Stimulated activated CD4-positive, alpha-beta T cell treated with anti-CD3 and anti-CD28 coated beads, Interleukin-12 subunit alpha, Interleukin-12 subunit beta, amount 100 ng/mL, for 48 hours (primary cell): ENCODE measurements around the gene TMEM125.

Source experiments
- DNase-seq, 3 donors: peaks; one replicate each; pipeline ENCODE4 v3.0.0-alpha.2; 2020; ENCODE audit warnings: low read depth in 2 of 3, low spot score in 1 of 3

TMEM125 gene

DNA sequence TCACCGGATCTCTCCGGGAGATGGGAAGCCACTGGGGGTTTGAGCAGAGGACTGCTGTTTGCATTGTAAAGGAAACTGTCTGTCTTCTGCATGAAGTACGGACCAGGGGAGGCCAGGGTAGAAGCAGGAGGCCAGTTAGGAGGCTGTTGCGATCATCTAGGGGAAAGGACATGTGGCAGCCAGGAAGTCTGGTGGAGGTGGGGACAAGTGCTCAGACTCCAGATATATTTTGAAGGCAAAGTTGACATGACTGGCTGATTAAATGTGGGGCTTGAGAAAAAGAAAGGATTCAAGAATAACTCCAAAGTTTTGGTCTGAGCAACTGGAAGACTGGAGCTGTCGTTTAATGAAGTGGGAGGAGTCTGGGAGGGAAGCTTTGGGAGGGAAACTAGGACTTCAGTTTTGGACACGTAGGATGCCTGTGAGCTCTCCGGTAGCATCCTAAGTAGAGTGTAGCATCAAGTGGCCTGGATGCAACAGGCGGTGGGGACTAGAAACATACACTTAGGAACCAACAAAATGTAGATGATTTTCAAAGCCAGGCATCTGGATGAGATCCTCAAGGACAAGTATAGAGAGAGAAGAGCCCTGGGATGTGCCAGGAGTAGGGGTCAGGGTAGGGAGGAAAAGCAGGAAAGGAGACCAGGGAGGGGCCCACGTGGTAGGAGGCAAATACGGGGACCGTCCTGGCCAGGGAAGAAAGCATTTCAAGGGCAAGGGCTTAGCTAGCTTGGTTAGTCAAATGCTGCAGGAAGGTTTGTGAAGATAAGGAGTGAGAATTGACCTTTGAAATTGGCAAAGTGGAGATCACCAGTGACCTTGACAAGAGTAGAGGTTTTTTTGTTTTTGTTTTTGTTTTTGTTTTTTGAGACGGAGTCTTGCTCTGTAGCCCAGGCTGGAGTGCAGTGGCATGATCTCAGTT lies 19.3 kb downstream of the TMEM125 start:
- DNase-seq, result no peak

DNA sequence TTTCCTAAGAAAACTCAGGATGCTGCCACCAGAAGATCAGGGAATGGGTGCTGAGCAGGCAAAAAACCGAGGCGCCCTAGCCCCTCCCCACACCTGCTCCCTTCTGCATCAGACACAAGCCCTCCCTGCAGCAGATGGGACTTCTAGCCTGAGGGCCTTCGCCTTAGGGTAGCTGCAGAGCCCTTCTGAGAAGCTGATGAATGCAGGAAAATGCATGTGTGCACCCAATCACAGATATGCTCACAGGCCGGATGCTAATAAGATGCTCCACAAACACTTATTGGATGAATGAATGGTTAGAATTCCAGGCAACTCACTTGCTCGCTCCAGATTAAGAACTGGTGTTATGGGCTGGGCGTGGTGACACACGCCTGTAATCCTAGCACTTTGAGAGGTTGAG lies 22.4 kb downstream of the TMEM125 start:
- no peak for DNase-seq

DNA sequence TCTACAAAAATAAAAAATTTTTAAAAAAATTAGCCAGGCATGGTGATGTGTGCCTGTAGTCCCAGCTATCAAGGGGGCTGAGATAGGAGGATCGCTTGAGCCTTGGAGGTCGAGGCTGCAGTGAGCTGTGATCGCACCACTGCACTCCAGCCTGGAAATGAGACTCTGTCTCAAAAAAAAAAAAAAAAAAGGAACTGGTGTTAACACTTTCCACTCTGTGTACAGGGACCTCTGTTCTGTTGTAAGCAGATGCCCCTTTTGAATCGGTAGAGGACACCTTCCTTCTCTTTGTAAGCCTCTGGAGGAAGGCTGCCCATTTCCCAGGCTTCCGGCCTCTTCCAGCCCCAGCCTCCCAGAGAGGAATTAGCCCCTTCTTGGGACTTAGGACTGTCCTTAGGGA lies 22.9 kb downstream of the TMEM125 start:
- DNase-seq, result no peak

DNA sequence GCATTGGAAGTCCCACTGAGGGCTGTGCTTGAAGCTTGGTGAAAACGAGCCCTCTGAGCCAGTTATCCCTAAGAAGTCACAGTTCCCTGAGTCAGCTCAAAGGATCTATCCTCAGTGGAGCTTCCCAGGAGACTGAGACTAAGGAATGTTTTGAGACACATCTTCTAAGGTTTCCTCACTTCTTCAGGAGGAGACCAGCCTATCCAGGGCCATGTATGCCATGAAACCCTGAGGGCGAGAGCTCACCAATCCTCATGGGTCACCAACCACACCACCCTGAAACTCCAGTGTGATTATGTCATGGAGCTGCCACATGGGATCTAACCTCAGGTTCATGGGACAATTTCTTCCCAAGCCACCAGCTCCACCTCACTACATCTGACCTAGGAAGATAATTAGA lies 23.4 kb downstream of the TMEM125 start:
- DNase-seq, result no peak

DNA sequence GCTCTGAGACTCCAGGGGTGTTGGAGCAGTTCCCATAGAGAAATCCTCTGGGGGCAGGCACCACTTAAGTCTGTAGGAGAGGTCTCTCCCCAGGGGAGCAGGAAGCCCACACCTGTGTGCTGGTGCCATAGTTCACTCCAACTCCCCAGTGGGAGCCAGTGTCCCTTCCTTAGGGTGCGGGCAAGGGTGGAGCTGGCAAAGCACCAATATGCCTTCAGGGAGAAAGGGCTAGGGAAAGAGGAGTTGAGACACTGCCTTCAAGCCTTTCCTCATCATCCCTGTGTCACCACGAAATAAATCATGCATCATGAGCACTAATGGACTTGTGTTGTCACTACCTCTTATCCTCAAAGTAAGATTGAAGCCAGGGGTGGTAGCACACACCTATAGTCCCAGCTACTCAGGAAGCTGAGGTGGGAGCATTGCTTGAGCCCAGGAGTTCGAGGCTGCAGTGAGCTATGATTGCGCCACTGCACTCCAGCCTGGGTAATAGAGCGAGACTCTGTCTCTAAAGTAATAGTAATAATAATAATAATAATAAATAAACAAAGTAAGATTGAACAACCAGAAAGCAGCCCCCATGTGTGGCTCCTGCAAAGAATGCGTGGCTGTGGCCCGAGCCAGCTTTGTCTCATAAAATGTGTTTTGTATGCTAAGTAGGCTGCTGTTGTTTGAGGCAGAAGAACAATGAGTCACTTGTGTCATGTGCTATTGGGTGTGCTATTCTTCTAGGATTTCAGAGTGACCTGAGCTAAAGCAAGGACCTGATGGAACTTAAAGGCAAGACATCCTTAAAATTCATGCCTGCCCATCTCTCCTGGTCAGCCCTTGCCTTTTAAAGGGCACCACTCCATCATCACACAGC lies 24.3 kb downstream of the TMEM125 start:
- no peak for DNase-seq

DNA sequence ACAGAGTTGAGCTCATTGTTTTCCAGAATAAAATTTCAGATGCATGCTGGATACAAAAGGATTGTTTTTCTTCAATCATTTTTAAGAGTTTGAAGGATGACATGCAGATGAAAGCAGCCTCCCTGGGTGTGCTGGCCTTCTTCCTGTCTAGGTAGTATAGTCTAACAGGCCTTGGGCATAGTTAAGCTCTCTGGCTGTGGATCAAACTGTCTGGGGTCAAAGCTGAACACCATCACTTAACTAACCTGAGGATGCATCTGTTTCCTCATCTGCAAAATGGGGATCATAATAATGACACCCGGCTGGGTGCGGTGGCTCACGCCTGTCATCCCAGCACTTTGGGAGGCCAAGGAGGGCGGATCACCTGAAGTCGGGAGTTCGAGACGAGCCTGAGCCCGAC lies 25.0 kb downstream of the TMEM125 start:
- no peak for DNase-seq

DNA sequence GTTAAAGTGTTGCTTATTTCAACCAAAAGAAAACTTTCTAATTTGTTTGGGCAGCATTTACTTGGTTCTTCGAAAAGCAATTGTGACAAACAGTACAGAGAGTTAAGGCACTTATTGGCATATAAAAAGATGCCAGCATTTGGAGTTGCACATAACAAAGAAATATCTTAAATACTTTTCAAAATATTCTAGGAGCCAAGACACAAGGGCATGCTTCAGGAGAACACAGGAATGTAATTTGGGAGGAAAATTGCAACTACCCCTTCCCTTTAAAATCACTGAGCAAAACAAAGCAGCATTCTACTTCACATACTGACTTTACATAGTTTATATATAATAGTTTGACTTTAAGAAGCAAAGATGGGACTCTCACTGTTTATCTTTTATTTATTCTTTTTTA lies 26.4 kb downstream of the TMEM125 start:
- no peak for DNase-seq

DNA sequence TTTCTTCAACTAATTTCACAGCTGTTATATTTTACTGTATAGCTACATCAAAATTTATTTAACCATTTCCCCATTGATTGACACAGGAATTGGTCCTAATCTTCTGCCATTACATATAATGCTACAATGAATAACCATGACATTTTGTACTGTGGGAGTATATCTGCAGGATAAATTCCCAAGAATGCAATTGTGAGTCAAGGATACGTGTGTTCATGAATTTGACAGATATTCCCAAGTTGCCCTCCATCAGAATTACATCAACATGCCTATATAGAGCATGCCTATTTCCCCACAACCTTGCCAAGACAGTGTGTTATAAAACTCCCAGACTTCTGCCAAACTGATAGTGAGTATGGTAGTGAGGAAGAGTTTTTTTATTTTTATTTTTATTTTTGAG lies 28.3 kb downstream of the TMEM125 start:
- DNase-seq, result no peak

DNA sequence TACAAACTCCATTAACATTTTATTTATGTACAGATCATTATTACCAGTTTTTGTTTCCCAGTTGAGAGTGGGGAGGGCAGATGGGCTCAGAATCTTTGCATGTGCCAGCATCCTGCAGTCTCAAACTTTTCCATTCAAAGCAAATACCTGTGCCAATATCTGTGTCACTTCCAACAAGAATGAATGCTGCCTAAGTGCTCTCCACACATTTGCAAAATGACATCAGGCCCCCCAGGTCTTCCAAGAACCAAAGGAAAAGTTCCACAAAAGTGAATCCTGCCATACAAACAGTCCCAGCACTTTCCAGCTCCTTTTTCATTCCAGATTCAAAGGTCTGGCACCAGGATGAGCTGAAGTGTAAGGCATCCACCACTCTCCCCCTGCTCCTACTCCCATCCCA lies 29.3 kb downstream of the TMEM125 start:
- no peak for DNase-seq

DNA sequence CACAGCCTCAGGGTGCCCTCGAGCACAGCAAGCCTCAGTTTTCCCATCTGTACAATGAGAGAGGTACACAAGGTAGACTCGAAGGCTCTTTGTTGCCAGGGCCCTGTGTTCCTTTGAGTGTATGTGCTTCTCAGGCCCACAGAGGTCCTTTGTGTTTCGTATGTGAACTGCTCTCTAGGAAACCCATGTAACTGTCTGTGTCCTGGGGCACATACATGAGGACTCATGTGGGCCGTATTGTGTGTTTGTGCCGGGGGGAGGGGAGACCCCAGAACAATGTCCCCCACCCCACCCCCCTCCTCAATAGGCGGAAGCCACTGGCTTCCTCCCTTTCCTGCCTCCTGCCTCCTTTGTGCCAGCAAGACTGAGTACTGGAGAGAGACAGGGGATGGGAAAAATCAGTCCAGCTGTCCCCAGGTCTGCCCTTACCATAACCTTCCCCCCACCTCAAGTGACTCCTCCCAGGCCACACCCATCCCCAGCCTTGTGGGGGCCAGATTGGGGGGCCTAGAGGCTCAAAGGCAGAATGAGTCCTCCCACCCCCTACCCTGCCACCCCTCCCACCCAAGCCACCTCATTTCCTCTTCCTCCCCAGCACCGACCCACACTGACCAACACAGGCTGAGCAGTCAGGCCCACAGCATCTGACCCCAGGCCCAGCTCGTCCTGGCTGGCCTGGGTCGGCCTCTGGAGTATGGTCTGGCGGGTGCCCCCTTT lies 30.8 kb downstream of the TMEM125 start, which contains the start of gene TIE1:
TSS of gene TIE1 (plus strand) at position 605 of the 717 bp plus-strand sequence. CDS start at position 695, 90 bp downstream.
- DNase-seq, result no peak

DNA sequence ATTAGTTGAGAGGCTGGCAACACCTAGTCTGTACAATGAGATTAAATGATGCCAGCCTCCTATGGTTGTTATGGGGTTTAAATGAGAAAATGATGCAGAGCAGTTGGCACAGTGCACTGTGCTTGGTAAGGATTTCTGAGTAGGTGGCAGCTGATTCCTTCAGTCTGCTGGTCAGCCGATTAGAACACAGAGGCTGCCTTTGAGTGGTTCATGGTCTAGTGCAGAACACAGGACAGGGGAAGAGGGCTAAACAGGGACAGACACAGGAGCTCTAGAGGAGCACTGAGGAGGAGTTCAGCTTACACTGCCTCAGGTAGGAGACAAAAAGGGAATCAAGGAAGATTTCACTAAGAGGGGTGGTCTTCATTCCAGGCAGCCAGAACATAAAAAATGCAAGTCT lies 32.4 kb downstream of the TMEM125 start:
- no peak for DNase-seq

DNA sequence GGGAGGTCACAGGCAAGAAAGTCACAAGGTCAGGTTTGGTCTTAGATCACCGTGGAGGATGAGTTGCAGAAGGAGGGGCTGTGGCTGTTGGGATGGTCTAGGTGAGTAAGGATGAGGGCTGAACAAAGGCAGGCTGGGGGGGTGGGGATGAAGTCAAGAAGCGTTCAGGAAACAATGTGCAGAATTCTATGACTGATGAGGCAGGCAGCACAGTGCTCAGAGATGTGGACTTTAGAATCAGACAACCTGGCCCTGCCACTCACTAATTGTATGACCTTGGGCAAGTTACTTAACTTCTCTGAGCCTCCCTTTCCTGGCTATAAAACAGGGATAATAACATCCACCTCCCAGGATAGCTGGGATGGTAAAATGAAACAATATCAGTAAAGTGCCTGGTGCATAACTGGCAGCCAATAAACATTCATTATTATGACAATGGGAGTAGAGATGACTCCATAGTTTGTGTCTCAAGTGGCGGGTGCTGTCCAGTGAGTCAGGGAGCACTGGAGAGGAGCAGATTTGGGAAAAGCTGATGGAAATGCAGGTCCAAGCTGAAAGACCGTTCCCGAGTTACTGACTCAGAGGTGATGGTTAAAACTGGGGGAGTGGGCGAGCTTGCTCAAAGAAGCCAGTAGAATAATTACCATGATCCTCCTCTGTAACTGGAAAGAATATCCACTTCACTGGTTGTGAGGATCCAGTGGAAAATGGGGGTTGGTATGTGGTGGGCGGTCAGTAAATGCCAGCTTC lies 33.1 kb downstream of the TMEM125 start:
- no peak for DNase-seq

DNA sequence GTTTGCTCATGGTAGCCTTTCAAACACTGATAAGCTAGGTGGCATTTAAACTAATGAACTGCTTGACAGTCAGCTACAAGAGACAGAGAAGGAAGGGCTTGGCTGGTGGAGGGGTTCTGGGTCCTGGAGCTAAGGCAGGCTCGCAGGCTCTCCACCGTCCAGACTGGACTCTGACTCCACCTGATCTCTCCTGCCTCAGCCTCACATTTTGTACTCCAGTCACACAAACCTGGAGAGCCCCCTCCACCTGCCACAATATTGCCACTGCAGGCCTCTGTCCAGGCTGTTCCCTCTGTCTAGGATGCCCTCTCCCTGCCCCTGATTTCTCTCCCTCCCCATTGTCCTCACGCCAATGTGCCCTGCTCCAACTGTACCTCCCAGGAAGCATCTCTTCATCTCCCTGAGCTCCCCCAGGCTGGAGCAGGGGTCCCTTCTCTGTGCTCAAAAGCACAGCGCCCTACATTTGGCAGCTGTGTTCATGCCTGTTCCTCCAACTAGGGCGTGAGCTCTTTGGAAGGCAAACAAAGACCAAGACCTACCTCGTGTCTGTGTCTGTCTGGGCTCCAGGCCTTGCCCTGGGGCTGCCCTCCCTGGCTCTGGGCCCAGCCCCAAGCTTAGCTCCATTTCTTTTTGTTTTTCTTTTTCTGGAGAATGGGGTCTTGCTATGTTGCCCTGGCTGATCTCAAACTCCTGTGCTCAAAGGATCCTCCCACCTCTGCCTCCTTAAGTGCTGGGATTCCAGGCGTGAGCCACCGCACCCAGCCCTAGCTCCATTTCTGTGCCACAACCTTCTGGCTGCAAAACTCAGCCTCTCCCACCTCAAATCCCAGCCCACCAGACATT lies 33.9 kb downstream of the TMEM125 start:
- DNase-seq, result no peak

DNA sequence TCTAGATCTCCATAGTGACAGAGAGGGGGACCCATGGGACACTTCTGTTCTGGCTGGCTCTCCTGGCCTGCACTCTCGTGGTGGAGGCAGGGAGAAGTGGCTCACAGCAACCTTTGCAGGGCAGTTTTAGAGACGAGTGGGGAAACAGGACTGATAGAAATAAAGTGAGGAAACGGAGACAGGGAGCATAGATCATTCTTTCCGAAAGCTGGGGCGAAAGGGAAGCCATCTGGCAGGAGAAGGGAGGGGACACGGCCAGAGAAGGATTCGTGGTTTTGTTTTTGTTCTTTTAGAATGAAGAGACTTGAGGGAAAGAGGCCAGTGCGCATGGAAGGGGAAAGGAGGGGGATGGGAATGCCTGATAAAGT lies 34.5 kb downstream of the TMEM125 start:
- no peak for DNase-seq

DNA sequence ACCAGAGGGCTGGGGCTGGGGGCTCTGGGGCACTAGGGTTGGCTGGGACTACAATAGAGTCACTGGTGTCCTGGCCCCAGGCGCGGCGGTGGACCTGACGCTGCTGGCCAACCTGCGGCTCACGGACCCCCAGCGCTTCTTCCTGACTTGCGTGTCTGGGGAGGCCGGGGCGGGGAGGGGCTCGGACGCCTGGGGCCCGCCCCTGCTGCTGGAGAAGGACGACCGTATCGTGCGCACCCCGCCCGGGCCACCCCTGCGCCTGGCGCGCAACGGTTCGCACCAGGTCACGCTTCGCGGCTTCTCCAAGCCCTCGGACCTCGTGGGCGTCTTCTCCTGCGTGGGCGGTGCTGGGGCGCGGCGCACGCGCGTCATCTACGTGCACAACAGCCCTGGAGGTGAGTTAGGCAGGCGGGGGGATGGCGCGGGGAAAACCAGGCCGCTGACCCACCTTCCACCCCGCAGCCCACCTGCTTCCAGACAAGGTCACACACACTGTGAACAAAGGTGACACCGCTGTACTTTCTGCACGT lies 35.1 kb downstream of the TMEM125 start:
- no peak for DNase-seq

DNA sequence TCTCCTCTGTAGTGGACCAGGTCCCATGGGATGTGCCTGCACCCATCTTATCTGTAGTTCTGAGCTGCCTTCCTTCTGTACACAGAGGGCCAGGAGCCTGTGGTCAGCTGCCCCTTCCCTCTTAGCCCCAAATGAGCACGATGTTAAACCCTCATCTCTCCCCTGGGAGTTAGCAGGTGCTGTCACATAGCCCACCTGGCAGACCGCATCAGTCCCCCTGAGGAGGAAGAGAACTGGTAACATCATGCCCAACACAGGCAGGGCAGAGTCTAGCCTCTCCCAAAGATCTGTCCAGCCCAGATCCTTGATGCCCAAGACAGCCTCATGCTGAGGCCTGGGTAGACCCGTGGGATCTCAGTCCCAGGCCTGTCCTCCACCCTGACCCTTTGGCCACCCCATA lies 35.7 kb downstream of the TMEM125 start:
- no peak for DNase-seq

DNA sequence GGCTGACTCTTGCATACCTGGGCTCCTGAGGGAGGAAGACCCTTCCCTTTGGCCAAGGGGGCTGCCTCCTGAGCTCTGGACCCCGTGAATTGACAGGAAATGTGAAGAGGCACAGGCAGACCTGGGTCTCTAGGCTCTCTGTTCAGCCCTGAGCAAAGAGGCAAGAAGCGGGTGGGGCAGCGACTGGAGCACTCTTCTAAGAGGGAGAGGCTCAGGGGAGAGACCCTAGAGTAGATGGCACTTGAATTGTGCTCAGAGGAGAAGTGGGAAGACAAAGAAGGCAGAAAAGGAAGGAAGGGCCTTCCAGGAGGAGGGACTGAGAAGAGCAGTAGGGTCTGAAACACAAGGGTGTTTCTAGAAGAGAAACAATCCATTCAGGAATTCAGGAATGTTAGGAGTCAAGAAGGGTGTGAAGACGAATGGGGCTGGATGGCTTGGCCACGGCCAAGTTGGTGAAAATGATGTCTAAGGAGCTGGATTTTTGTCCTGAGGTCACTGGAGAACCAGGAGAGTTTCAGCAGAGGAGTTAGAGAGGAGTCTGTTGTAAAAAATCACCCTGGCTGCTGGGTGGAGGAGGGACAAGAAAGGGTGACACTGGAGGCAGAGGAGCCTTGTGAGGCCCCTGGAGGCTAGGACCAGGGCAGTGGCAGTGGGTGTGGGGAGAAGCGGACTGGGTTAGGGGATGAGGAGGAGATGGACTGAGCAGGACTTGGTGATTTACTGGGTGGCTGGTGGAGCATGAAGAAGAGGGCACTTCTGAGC lies 36.3 kb downstream of the TMEM125 start:
- no peak for DNase-seq

DNA sequence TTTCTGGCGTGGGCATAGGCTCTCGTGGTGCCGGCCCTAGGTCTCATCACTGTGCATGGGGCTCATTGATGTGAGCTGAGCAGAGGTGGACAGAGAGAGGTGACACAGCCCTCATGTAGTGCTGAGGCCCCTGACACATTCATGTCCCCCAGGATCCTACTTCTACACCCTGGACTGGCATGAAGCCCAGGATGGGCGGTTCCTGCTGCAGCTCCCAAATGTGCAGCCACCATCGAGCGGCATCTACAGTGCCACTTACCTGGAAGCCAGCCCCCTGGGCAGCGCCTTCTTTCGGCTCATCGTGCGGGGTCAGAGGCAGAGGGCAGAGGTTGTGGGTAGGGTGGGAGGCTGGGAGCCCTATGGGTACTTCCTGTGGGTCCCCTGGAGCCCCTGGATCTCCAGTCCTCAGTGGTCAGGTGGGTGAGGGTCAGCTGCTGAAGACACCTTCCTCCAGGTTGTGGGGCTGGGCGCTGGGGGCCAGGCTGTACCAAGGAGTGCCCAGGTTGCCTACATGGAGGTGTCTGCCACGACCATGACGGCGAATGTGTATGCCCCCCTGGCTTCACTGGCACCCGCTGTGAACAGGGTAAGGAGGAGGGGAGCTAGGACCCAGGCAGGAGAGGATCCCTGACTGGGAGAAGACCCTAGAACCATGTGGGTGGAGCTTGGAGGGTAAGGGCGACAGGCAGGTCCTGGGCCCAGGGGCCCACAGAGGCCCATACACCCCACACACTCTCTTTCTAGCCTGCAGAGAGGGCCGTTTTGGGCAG lies 37.1 kb downstream of the TMEM125 start:
- DNase-seq, result no peak
